HG03025 (cell line): Measurements from ENCODE around the gene SCN11A.
"Not testable (repeated sequence)": the region's sequence is repeated elsewhere in the genome, so short reads cannot be mapped to it uniquely, and the experiment has no call there.

Experiments
- ATAC-seq: cut with Tn5 transposase; IDR thresholded peaks from one replicate; pipeline ENCODE4 v1.9.1; 2021; ENCODE audit warnings: mild to moderate bottlenecking, moderate library complexity; ENCODE audit not compliant: unreplicated experiment, low FRiP score

The SCN11A gene

GRCh38 chr3:39067286-39067685 is 15.5 kb upstream of the SCN11A start:
- no peak for ATAC-seq

DNA sequence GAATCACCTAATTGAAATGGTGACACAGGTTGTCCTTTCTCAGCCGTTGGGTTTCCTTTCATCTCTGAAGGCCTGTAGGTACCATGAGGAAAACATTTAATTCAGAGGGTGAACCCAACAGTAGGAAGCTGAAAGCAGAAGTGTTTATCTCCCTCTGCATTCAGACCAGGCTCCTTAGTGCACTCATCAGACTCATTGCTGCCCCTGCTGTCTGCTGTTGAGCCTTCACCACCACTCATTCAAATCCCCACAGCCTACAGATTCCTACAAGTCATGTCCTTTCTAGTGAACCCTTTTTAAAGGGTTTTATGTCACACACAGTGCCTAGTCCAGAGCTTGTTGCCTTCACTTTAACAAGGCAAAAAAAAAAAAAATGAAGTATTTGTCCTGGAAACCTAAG is 13.5 kb upstream of the SCN11A start:
- peak; percentile 93 for ATAC-seq

DNA sequence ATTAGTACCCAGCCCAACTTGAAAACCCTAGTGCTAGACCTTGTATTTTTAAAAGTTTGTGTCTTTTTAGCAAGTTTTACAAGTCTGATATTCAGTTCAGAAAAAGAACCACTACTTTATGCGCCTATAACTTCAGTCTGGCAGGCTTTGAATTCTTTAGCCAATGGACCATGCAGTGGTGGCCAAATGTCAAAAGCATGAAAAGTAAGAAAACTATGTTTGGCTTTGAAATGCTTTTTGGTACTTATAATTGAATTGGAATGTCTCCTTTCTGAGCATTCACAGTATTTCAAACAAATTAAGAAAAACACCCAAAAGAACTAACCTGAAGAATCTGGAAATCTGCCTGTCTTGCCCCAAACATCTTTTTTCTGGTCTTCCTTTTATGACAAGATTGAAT is 12.9 kb upstream of the SCN11A start:
- ATAC-seq = no peak

- ATAC-seq = no peak
These were observed 11.4 kb upstream of the SCN11A start for GRCh38 chr3:39063143-39063542.

GRCh38 chr3:39062180-39062579 is 10.4 kb upstream of the SCN11A start:
- no peak for ATAC-seq

- ATAC-seq = not testable (repeated sequence)
These were observed 9.5 kb upstream of the SCN11A start for GRCh38 chr3:39061228-39061627.

GRCh38 chr3:39056151-39056550 is 4.4 kb upstream of the SCN11A start:
- ATAC-seq = no peak

- no peak for ATAC-seq
These were observed 2.0 kb upstream of the SCN11A start for GRCh38 chr3:39053696-39054095.

- ATAC-seq = no peak
These were observed 839 bp upstream of the SCN11A start for GRCh38 chr3:39052583-39052982.

- no peak for ATAC-seq
These were observed 1.7 kb downstream of the SCN11A start for GRCh38 chr3:39050029-39050428.

DNA sequence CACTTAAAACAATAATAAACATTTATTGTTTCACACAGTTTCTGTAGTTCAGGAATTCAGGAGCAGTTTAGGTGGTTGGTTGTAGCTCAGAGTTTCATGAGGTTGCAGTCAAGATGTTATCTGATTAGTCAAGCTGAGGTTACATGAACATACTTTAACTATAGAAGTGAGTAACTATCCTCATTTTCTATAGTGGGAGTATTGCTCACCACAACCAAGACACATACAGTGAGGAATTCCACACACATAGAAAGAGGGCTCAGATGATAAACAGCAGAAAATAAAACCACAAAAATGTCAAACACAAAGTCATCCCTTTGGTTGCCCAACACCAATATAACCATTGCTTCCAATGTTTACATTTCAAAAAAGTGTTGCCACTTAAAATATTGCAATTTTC is 13.6 kb downstream of the SCN11A start:
- ATAC-seq = no peak

DNA sequence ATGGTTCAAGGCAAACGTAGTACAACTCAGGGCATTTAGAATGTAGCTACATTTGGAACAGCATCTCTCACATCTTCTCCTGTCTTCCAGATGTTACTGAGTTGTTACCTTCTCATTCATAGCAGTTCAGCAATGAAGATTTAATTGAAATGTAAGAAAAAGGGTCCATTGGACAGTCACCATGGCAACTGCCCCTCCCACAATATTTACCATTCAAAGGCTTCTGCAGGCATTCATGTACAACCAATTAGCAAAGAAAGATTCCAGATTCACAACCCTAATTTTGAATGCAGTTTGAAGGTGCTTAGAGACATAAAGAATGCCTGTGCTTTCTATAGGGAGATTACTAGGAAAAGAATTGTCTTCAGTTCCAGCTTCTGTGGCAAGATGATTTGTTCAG is 22.2 kb downstream of the SCN11A start:
- no peak for ATAC-seq

GRCh38 chr3:39028546-39028945 is 23.2 kb downstream of the SCN11A start:
- no peak for ATAC-seq

DNA sequence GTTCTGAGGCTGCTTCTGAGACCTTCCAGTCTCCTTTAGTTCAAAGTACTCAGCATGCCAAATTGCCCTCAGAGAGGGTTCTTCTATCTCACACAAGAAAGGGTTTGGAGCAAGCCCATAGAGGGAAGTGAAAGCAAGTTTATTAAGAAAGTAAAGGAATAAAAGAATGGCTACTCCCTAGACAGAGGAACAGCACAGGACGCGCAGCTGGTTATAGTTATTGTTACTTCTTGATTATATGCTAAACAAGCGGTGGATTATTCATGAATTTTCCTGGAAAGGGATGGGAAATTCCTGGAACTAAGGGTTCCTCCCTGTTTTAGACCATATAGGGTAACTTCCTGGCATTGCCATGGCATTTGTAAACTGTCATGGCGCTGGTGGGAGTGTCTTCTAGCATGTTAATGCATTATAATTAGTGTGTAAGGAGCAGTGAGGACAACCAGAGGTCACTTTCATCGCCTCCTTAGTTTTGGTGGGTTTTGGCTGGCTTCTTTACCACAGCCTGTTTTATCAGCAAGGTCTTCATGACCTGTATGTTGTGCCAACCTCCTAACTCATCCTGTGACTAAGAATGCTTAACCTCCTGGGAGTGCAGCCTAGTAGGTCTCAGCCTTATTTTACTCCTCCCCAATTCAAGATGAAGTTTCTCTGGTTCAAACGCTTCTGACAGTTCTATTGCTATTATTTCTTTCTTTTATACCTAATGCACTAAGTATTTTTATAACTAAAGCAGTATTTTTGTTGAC is 26.3 kb downstream of the SCN11A start:
- no peak for ATAC-seq

GRCh38 chr3:39024497-39024896 is 27.2 kb downstream of the SCN11A start:
- no peak for ATAC-seq

- no peak for ATAC-seq
These were observed 29.5 kb downstream of the SCN11A start for GRCh38 chr3:39022286-39022630.

DNA sequence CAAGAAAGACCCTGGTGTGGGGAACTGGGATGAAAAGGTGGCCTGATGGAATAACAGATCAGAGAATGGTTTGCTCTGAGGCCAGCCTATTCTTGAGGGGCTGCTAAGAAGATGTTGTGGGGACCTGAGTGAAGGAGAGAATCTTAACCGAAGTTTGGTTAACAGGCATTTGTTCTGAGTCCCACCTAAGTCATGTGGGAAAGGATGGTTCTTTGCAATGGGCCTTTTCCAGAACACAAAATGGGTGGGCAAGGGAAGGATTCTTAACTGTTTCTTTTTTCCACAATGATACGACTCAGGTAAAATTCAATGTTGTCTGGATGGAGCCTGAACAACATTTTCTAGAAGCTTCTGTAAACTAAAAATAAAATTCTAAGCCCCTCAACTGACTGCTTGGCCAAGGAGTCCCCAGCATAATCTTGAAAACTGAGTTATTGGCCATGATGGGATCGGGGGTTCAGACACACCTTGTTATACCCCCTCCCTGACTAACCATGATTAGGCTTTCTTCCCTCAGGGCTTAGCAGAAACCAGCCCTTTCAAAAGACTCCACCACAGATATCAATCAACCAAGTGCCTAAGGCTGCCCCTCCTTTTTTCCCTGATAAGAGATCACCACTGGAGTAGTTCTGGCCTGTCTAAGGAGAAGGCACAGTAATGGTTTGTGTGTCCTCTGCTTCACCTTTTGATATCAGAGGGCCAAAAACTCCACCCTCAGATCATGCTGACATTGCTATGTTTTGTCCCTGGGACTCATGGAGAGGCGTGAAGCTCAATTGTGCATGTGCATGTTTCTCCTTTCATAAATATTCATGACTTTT is 30.1 kb downstream of the SCN11A start:
- no peak for ATAC-seq

DNA sequence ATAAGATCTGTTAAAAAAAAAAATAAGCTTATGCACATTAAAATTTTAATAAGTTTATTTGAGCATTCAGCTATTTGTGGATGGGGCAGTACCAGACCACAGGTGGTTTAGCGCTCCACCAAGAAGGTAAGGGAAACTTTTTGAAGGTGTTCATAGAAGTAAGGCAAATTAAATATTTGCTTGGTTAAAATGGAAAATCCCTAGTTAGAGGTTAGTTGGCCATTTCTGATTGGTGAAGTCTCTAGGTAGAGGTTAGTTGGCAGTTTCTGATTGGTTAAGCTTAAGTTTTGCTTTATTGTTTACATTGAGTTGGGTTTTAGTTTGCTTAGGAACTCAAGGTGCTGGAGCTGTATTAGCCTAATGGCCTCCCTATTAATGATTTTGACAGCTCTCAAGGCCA is 30.7 kb downstream of the SCN11A start:
- no peak for ATAC-seq

DNA sequence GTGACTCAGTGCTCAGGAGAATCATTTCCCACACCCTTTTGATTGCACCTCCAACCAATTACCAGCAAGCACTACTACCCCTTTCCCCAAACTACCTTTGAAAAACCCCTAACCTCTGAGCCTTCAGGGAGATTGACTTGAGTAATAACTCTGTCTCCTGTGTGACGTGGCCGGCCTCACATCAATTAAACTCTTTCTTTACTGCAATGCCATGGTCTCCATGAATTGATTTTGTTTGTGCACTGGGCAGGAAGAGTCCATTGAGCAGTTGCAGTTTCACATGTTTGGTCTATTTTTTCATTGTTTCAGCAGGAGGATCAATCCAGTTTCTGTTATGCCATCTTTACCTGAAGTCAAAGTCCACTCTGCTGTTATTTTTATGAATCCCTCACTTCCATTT is 32.4 kb downstream of the SCN11A start:
- ATAC-seq = no peak

DNA sequence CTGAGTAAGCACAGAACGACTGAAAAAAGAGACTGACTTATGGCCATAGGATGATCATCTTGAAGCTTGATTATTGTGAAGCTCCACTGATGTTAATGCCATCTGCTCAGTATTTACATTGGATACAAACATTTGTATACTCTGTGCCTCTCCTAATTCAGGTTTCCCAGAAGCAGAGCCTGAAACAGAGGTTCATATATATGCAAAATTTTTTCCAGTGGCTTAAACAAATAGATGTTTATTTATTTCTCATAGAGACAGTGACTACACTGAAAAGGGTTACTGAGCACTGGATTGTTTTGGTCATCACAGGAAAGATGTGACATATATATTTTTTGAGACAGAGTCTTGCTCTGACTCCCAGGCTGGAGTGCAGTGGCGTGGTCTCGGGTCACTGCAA is 36.3 kb downstream of the SCN11A start:
- ATAC-seq = no peak

DNA sequence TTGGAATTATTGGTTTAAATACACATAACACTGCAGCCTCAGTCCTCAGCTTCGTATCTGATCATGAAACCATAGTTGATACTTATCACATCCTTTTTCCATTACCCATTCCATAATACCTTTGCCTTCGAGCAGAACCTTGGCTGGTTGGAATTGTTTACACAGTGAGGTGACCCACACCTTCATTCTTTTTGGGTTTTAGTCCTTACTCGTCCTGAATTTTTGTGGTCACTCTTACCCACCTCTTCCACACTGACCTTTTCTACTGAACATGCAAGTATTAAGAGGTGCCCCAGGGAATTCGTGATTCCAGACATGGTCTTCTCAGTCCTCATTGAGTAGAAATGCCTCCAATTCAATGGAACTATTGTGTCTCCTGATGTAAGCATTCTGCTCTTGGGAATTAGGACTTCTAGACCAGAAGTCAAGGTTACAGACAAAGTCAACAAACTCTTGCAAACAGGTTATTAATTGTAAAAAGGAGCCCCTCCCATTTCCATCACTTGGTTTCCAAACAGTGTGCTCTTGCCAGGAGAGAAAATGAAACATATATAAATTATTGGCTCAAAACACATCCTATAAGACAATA is 37.7 kb downstream of the SCN11A start:
- ATAC-seq = no peak

DNA sequence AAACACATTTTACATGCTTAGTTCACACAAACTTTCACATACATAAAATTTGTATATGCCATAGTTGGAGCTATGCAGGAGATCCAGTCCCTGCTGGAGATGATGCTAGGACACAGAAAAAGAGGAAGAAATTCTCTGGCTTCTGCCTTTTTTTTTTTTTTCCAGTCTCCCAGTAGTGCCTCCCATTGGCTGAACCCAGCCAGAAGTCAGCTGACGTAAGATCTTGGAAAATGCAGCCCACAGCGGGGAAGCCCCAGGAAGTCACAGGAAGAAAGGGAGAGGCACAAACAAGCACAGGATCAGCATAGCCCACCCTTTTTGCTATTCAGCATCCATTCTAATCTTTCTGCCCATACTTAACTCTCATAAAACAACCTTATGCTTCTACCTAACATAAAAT is 38.5 kb downstream of the SCN11A start:
- no peak for ATAC-seq
